Kidney capillary endothelial cell (primary cell): Measurements from ENCODE around the gene OR13A1.
"Not testable (repeated sequence)": the region's sequence is repeated elsewhere in the genome, so short reads cannot be mapped to it uniquely, and the experiment has no call there.

ENCODE experiments used
- DNase-seq: peaks from one replicate; pipeline ENCODE4 v3.0.0-alpha.2; 2018; ENCODE audit warnings: low spot score

Gene OR13A1

GRCh38 chr10:45315508-45315907 is at the start of gene OR13A1:
Gene OR13A1 (minus strand): TSS chr10:45315608. CDS start chr10:45304422, 11,186 bp downstream.
- DNase-seq: no peak

- not testable (repeated sequence) for DNase-seq
These were observed 46.8 kb upstream of the OR13A1 start for GRCh38 chr10:45361983-45362799.

- not testable (repeated sequence) for DNase-seq
These were observed 43.6 kb upstream of the OR13A1 start for GRCh38 chr10:45358961-45359360.

- no peak for DNase-seq
These were observed 40.1 kb upstream of the OR13A1 start for GRCh38 chr10:45355494-45355893.

GRCh38 chr10:45354261-45354660 is 38.9 kb upstream of the OR13A1 start:
- DNase-seq: no peak

GRCh38 chr10:45353186-45353585 is 37.8 kb upstream of the OR13A1 start:
- DNase-seq: no peak

GRCh38 chr10:45348196-45348765 is 32.9 kb upstream of the OR13A1 start:
- not testable (repeated sequence) for DNase-seq

GRCh38 chr10:45347464-45347863 is 32.1 kb upstream of the OR13A1 start:
- DNase-seq: not testable (repeated sequence)

GRCh38 chr10:45346652-45347335 is 31.4 kb upstream of the OR13A1 start:
- not testable (repeated sequence) for DNase-seq

GRCh38 chr10:45340420-45340819 is 25.0 kb upstream of the OR13A1 start:
- not testable (repeated sequence) for DNase-seq

- no peak for DNase-seq
These were observed 24.5 kb upstream of the OR13A1 start for GRCh38 chr10:45339894-45340293.

- not testable (repeated sequence) for DNase-seq
These were observed 16.4 kb upstream of the OR13A1 start for GRCh38 chr10:45331824-45332223.

- not testable (repeated sequence) for DNase-seq
These were observed 11.5 kb upstream of the OR13A1 start for GRCh38 chr10:45326864-45327263.

GRCh38 chr10:45325116-45325515 is 9.7 kb upstream of the OR13A1 start:
- DNase-seq: no peak

GRCh38 chr10:45319702-45320101 is 4.3 kb upstream of the OR13A1 start:
- DNase-seq: no peak

GRCh38 chr10:45313264-45313873 is 2.0 kb downstream of the OR13A1 start:
- no peak for DNase-seq

GRCh38 chr10:45308707-45309106 is 6.7 kb downstream of the OR13A1 start:
- DNase-seq: no peak

- DNase-seq: no peak
These were observed 12.8 kb downstream of the OR13A1 start for GRCh38 chr10:45302573-45302972.

- DNase-seq: not testable (repeated sequence)
These were observed 17.0 kb downstream of the OR13A1 start for GRCh38 chr10:45298341-45298955.

- no peak for DNase-seq
These were observed 20.7 kb downstream of the OR13A1 start for GRCh38 chr10:45294681-45295080.

- DNase-seq: no peak
These were observed 28.4 kb downstream of the OR13A1 start for GRCh38 chr10:45286980-45287379.

GRCh38 chr10:45282061-45282460 is 33.3 kb downstream of the OR13A1 start:
- no peak for DNase-seq
